Measurements from ENCODE around the gene BRD3OS.

Gene BRD3OS

DNA sequence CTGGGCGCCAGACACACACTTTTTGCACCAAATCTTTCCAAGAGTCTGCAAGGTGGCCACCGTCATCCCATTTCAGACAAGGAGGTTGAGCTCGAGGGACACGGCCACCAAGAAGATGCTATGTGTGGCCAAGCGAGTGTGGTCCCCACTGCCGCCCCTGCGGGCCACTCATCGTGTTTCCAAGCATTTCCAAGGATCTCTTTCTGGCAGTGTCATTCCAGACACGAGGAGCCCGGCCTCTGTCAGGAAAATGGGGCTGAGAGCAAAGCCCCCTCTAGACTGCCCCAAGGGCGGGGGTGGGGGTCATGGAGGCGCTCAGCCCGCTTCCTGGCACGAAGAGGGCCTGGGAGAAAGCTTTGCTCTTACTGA, 43.7 kb upstream of the BRD3OS start:
- no peak for ATAC-seq
- TF ChIP-seq OSR1 (CRISPR knock-in tag; IDR thresholded peaks at IDR 0.05), result no peak
- TF ChIP-seq, protein P1, sequence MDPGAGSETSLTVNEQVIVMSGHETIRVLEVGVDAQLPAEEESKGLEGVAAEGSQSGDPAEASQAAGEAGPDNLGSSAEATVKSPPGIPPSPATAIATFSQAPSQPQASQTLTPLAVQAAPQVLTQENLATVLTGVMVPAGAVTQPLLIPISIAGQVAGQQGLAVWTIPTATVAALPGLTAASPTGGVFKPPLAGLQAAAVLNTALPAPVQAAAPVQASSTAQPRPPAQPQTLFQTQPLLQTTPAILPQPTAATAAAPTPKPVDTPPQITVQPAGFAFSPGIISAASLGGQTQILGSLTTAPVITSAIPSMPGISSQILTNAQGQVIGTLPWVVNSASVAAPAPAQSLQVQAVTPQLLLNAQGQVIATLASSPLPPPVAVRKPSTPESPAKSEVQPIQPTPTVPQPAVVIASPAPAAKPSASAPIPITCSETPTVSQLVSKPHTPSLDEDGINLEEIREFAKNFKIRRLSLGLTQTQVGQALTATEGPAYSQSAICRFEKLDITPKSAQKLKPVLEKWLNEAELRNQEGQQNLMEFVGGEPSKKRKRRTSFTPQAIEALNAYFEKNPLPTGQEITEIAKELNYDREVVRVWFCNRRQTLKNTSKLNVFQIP (CRISPR knock-in tag; IDR thresholded peaks at IDR 0.05; ENCODE audit: borderline replicate concordance, low read depth), result no peak
- no peak for TF ChIP-seq PPARA (CRISPR knock-in tag; IDR thresholded peaks at IDR 0.05; ENCODE audit: borderline replicate concordance)
- TF ChIP-seq, protein P2, sequence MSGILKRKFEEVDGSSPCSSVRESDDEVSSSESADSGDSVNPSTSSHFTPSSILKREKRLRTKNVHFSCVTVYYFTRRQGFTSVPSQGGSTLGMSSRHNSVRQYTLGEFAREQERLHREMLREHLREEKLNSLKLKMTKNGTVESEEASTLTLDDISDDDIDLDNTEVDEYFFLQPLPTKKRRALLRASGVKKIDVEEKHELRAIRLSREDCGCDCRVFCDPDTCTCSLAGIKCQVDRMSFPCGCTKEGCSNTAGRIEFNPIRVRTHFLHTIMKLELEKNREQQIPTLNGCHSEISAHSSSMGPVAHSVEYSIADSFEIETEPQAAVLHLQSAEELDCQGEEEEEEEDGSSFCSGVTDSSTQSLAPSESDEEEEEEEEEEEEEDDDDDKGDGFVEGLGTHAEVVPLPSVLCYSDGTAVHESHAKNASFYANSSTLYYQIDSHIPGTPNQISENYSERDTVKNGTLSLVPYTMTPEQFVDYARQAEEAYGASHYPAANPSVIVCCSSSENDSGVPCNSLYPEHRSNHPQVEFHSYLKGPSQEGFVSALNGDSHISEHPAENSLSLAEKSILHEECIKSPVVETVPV (CRISPR knock-in tag; IDR thresholded peaks at IDR 0.05), result no peak
- TF ChIP-seq, protein P3, sequence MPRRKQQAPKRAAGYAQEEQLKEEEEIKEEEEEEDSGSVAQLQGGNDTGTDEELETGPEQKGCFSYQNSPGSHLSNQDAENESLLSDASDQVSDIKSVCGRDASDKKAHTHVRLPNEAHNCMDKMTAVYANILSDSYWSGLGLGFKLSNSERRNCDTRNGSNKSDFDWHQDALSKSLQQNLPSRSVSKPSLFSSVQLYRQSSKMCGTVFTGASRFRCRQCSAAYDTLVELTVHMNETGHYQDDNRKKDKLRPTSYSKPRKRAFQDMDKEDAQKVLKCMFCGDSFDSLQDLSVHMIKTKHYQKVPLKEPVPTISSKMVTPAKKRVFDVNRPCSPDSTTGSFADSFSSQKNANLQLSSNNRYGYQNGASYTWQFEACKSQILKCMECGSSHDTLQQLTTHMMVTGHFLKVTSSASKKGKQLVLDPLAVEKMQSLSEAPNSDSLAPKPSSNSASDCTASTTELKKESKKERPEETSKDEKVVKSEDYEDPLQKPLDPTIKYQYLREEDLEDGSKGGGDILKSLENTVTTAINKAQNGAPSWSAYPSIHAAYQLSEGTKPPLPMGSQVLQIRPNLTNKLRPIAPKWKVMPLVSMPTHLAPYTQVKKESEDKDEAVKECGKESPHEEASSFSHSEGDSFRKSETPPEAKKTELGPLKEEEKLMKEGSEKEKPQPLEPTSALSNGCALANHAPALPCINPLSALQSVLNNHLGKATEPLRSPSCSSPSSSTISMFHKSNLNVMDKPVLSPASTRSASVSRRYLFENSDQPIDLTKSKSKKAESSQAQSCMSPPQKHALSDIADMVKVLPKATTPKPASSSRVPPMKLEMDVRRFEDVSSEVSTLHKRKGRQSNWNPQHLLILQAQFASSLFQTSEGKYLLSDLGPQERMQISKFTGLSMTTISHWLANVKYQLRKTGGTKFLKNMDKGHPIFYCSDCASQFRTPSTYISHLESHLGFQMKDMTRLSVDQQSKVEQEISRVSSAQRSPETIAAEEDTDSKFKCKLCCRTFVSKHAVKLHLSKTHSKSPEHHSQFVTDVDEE (CRISPR knock-in tag; IDR thresholded peaks at IDR 0.05), result no peak
- TF ChIP-seq CSDC2 (CRISPR knock-in tag; IDR thresholded peaks at IDR 0.05), result no peak
- no peak for TF ChIP-seq ZNF70 (CRISPR knock-in tag; IDR thresholded peaks at IDR 0.05)
- TF ChIP-seq ISL1 (CRISPR knock-in tag; IDR thresholded peaks at IDR 0.05), result no peak
- TF ChIP-seq ZC3H10 (CRISPR knock-in tag; IDR thresholded peaks at IDR 0.05), result no peak

DNA sequence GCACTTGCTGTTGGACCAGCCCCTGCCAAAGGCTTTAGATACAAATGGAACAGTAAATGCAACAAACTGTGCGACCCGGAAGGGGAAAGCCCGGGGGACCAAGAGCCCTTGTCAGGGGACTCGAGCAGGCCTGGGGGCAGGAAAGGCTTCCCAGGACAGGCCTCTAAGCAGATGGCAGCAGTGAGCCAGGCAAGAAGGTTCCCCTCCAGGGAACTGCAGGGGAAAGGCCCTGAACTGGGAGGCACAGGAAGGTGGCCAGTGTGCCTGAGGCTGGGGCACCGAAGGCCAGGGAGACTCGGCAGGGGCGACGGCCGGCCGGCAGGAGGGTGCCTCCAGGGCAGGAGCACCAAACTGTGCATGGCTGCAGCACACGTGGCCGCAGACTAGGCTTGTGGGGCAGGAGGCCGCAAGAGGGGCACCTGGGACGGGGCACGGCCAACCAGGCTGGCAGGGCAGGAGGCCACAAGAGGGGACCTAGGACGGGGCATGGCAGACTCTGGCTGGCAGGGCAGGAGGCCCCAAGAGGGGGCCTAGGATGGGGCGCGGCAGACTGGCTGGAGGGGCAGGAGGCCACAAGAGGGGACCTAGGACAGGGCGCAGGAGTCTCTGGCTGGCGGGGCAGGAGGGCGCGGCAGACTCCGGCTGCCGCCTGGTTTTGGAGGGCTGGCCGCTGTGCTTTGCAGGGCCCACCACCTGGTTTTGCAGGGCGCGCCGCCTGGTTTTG, 43.2 kb upstream of the BRD3OS start:
- TF ChIP-seq ZFP3 (CRISPR knock-in tag; IDR thresholded peaks at IDR 0.05), result no peak
- TF ChIP-seq ZFP30 (CRISPR knock-in tag; IDR thresholded peaks at IDR 0.05), result no peak
- TF ChIP-seq PPARA (CRISPR knock-in tag; IDR thresholded peaks at IDR 0.05; ENCODE audit: borderline replicate concordance), result no peak
- TF ChIP-seq, protein P2 (CRISPR knock-in tag; IDR thresholded peaks at IDR 0.05), result no peak
- TF ChIP-seq, protein P4, sequence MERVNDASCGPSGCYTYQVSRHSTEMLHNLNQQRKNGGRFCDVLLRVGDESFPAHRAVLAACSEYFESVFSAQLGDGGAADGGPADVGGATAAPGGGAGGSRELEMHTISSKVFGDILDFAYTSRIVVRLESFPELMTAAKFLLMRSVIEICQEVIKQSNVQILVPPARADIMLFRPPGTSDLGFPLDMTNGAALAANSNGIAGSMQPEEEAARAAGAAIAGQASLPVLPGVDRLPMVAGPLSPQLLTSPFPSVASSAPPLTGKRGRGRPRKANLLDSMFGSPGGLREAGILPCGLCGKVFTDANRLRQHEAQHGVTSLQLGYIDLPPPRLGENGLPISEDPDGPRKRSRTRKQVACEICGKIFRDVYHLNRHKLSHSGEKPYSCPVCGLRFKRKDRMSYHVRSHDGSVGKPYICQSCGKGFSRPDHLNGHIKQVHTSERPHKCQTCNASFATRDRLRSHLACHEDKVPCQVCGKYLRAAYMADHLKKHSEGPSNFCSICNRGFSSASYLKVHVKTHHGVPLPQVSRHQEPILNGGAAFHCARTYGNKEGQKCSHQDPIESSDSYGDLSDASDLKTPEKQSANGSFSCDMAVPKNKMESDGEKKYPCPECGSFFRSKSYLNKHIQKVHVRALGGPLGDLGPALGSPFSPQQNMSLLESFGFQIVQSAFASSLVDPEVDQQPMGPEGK (CRISPR knock-in tag; IDR thresholded peaks at IDR 0.05; ENCODE audit: borderline replicate concordance), result no peak
- TF ChIP-seq, protein P1 (CRISPR knock-in tag; IDR thresholded peaks at IDR 0.05; ENCODE audit: borderline replicate concordance, low read depth), result no peak
- TF ChIP-seq, protein P5, sequence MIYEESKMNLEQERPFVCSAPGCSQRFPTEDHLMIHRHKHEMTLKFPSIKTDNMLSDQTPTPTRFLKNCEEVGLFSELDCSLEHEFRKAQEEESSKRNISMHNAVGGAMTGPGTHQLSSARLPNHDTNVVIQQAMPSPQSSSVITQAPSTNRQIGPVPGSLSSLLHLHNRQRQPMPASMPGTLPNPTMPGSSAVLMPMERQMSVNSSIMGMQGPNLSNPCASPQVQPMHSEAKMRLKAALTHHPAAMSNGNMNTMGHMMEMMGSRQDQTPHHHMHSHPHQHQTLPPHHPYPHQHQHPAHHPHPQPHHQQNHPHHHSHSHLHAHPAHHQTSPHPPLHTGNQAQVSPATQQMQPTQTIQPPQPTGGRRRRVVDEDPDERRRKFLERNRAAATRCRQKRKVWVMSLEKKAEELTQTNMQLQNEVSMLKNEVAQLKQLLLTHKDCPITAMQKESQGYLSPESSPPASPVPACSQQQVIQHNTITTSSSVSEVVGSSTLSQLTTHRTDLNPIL (CRISPR knock-in tag; IDR thresholded peaks at IDR 0.05; ENCODE audit: low read depth), result no peak
- ATAC-seq, result no peak

DNA sequence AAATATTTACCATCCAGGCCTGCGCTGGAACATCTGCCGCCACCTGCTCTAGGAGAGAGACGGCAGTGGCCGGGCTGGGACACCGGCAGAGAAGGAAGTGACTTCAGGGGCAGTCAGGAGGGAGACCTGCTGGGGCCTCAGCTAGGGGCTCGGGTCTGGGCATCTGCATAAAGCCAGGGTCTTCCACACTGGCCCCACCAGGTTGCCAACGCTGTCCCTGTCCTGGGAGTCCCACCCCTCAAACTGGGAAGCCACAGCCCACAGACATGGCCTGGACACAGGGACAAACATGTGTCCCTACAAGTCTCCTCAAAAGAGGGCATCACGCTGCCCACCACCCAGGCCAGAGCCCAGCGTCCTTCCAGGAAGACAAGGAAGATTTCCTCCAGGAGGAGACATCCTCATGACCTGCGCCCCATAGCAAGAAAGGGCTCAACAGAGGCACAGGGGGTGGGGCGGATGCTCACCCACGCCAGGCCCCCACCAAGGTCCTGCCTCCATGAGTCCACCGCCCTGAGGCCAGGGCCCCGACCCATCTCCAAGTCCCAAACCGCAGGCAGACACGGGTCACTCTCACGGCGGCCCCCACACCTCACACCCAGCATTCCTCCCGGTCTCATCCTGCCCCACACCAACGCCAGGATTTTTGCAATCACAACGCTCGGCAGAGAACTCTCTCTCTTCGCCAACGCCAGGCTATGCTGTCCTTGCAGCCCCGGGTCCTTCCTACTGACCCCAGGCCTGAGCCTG, 42.1 kb upstream of the BRD3OS start:
- no peak for ATAC-seq
- TF ChIP-seq ARNTL (CRISPR knock-in tag; IDR thresholded peaks at IDR 0.05; ENCODE audit: borderline replicate concordance, low read depth), result no peak
- TF ChIP-seq CSDC2 (CRISPR knock-in tag; IDR thresholded peaks at IDR 0.05), result no peak

All from SK-N-SH treated with all-trans-retinoic acid at 6 μM for 48 hours (cell line).